SH-SY5Y (cell line): ENCODE measurements around the gene USP50.

Source experiments
- GATA2 ChIP-seq: IDR thresholded peaks from 2 replicates; pipeline ENCODE4 v1.6.1; 2011; ENCODE audit warnings: mild to moderate bottlenecking, low read depth, low read length
- GATA3 ChIP-seq: IDR thresholded peaks from 2 replicates; pipeline ENCODE4 v1.6.1; 2011; ENCODE audit warnings: low read depth, mild to moderate bottlenecking, low read length, moderate library complexity

GRCh38 chr15:50485389-50485788 lies 61.1 kb downstream of the USP50 start:
- no peak for TF ChIP-seq GATA2
- TF ChIP-seq GATA3 = no peak
